MCF 10A (cell line): ENCODE data around the gene PTPN3. TPM values are rescaled to one million over a fixed set of nuclear protein-coding genes. Genes with fewer than 3 reads are reported as not detected.

Source experiments
- BruUV-seq: library from RNA; stranded (reverse); fragments of 400-500 nt; replicated peaks from 2 replicates; lab custom pipeline; 2021; lab: Mats Ljungman, UMichigan
- CTCF ChIA-PET: fragments of 300-600 bp; sonication (Branson Sonifier 250); formaldehyde crosslinking; extraction: SDS; loops from one replicate; lab custom pipeline; 2021; ENCODE audit warnings: antibody characterized with exemption, inconsistent platforms; lab: Yijun Ruan, JAX
- POLR2A ChIA-PET: fragments of 300-600, 350-650 bp; sonication (Branson Sonifier 250); formaldehyde crosslinking; extraction: SDS; loops from one replicate; lab custom pipeline; 2020; ENCODE audit warnings: antibody characterized with exemption, inconsistent platforms; lab: Yijun Ruan, JAX
- DNase-seq: peaks from one replicate; pipeline ENCODE4 v3.0.0-alpha.2; 2018; ENCODE audit not compliant: unreplicated experiment
- H3K27ac Mint-ChIP-seq: one replicate; pipeline ENCODE4 v1.8.0; 2022; ENCODE audit warnings: mild to moderate bottlenecking, low read depth, mixed read lengths; ENCODE audit not compliant: unreplicated experiment
- H3K27me3 Mint-ChIP-seq: one replicate; pipeline ENCODE4 v1.8.0; 2022; ENCODE audit warnings: mixed read lengths; ENCODE audit not compliant: insufficient read depth, unreplicated experiment
- H3K36me3 Mint-ChIP-seq: one replicate; pipeline ENCODE4 v1.8.0; 2022; ENCODE audit warnings: mild to moderate bottlenecking, moderate library complexity, mixed read lengths; ENCODE audit not compliant: insufficient read depth, unreplicated experiment
- H3K4me1 Mint-ChIP-seq: one replicate; pipeline ENCODE4 v1.8.0; 2022; ENCODE audit warnings: mixed read lengths; ENCODE audit not compliant: insufficient read depth, unreplicated experiment
- H3K4me3 Mint-ChIP-seq: one replicate; pipeline ENCODE4 v1.8.0; 2022; ENCODE audit warnings: mild to moderate bottlenecking, moderate library complexity, mixed read lengths; ENCODE audit not compliant: unreplicated experiment
- H3K9me3 Mint-ChIP-seq: one replicate; pipeline ENCODE4 v1.8.0; 2022; ENCODE audit warnings: mixed read lengths; ENCODE audit not compliant: unreplicated experiment
- CTCF ChIP-seq: fragments of 200-600 bp; IDR thresholded peaks from one replicate; pipeline ENCODE4 v1.8.0; 2022; ENCODE audit warnings: antibody characterized with exemption, mild to moderate bottlenecking; ENCODE audit not compliant: unreplicated experiment
- intact Hi-C: fragments of 100-400 bp; cut with micrococcal nuclease; formaldehyde crosslinking; loops from 2 replicates; pipeline ENCODE4 v1.14.1; 2022
- total RNA-seq: library from RNA; stranded (reverse); gene quantifications from 2 replicates; pipeline ENCODE4 v1.2.3, GENCODE V29; 2022

PTPN3 gene
- total RNA-seq, 1 experiment from 2014 or later, result 6.9 TPM

DNA sequence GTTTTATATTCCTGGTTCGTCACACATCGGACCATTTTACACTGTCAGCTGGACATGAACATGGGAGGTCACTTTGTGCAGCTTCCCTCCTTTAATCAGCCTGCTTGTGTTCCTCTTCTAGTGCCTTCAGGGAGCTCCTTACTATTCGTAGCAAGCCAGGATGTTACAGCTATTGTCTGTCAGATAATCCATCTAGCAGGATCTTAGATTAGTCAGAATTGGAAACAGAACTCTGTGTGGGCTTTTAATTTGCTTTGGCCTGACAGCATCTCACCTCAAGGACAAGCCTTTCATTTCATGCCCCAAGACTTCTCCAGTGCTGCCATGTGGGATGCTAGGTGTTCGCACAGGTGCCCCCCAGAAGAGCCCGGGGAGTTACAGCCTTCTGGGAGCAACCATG, 147.1 kb downstream of the PTPN3 start:
- Mint-ChIP-seq H3K36me3 (peaks cover 6% of the 10 kb centered on the region), H3K27me3 (no peaks in the 10 kb centered on the region), H3K27ac (no peak overlapping the region), H3K4me1 (peaks cover 10% of the 10 kb centered on the region), H3K9me3 (no peaks in the 10 kb centered on the region), H3K4me3 (no peak overlapping the region)
- ChIA-PET POLR2A (no interaction called here), CTCF (interaction anchor here (0.5 to 1.0 kb wide), 6 partner anchors 52 to 1586 kb away, joined by 3 to 5 read pairs (median 3); no protein-coding TSS in a partner anchor)
- intact Hi-C loops, result no loop called here
- BruUV-seq, result no TSS peak
- no peak for TF ChIP-seq CTCF
- DNase-seq, result no peak

GRCh38 chr9:109349421-109349846, 148.7 kb downstream of the PTPN3 start:
- Mint-ChIP-seq H3K27me3 (no peaks in the 10 kb centered on the region), H3K9me3 (no peaks in the 10 kb centered on the region), H3K4me3 (no peak overlapping the region), H3K27ac (no peak overlapping the region), H3K4me1 (peaks cover 16% of the 10 kb centered on the region), H3K36me3 (peaks cover 6% of the 10 kb centered on the region)
- ChIA-PET CTCF (interaction anchor here (0.5 to 5.4 kb wide), 3 partner anchors 20 to 117 kb away, joined by 3 to 39 read pairs (median 3); no protein-coding TSS in a partner anchor), POLR2A (interaction anchor here (0.6 to 2.2 kb wide), 6 partner anchors 19 to 337 kb away, joined by 3 to 10 read pairs (median 4); no protein-coding TSS in a partner anchor)
- TF ChIP-seq CTCF, result no peak
- BruUV-seq, result no TSS peak
- DNase-seq, result peak; percentile 90
- intact Hi-C loops, result loop anchor here (1.0 kb wide), 1 partner anchor 20 kb away; no protein-coding TSS in a partner anchor

DNA sequence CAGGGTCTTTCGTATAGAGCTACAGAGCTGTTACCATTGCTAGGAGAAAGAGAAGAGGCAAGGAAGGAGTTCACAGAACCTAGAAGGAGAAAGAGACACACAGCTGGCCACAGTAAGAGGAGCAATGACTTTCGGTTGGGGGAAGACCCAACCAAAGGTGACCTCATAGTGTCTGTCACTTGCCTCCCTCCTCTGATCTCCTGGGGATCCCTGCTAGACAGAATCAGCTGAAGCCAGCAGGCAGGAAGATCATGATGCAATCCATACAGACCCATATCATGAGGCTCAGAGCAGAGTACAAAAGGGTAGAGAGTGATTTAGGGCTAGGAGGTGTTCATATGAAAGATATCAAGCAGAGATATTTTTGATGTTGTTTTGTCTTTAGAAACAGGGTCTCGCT, 151.2 kb downstream of the PTPN3 start:
- H3K4me3 Mint-ChIP-seq, result no peak overlapping the region
- TF ChIP-seq CTCF, result no peak
- no peaks in the 10 kb centered on the region for H3K27me3 Mint-ChIP-seq
- no peak overlapping the region for H3K27ac Mint-ChIP-seq
- intact Hi-C loops, result no loop called here
- peaks cover 16% of the 10 kb centered on the region for H3K4me1 Mint-ChIP-seq
- POLR2A ChIA-PET, result interaction anchor here (0.5 to 0.6 kb wide), 2 partner anchors 10 to 13 kb away, joined by 3 read pairs; no protein-coding TSS in a partner anchor
- no peaks in the 10 kb centered on the region for H3K9me3 Mint-ChIP-seq
- no peak for DNase-seq
- peaks cover 6% of the 10 kb centered on the region for H3K36me3 Mint-ChIP-seq
- BruUV-seq, result no TSS peak
- CTCF ChIA-PET, result interaction anchor here (0.6 to 5.4 kb wide), 16 partner anchors 18 to 807 kb away, joined by 3 to 39 read pairs (median 4); no protein-coding TSS in a partner anchor

- BruUV-seq, result no TSS peak
- Mint-ChIP-seq H3K4me3 (no peak overlapping the region), H3K9me3 (no peaks in the 10 kb centered on the region), H3K4me1 (peaks cover 23% of the 10 kb centered on the region), H3K27ac (no peak overlapping the region), H3K36me3 (no peaks in the 10 kb centered on the region), H3K27me3 (no peaks in the 10 kb centered on the region)
- POLR2A ChIA-PET, result interaction anchor here (0.6 to 1.5 kb wide), 6 partner anchors 8 to 258 kb away, joined by 3 to 6 read pairs (median 4); no protein-coding TSS in a partner anchor
- CTCF ChIA-PET, result interaction anchor here (0.5 to 5.4 kb wide), 18 partner anchors 8 to 472 kb away, joined by 3 to 39 read pairs (median 4); no protein-coding TSS in a partner anchor
- no peak for TF ChIP-seq CTCF
- DNase-seq, result no peak
- intact Hi-C loops, result loop anchor here (2.0 kb wide), 1 partner anchor 16 kb away; no protein-coding TSS in a partner anchor
Observed at GRCh38 chr9:109344866-109345265, 153.2 kb downstream of the PTPN3 start.
